Umbilical cord (tissue), 2 donors: ENCODE results near the gene SLC25A43. TPM values are rescaled to one million over a fixed set of nuclear protein-coding genes. Genes with fewer than 3 reads are reported as not detected.
A peak's percentile ranks its signal among the peaks of the same experiment; 100 is the strongest.

Experiments used
- DNase-seq: peaks from one replicate; pipeline ENCODE4 v3.0.0-alpha.2; 2015; ENCODE audit warnings: low spot score
- total RNA-seq: library from RNA; depleted of rRNA; stranded (reverse); fragments of >200 nt; gene quantifications from one replicate; pipeline ENCODE4 v1.2.3, GENCODE V29; 2014; ENCODE audit warnings: low replicate concordance; ENCODE audit not compliant: insufficient read depth

Gene SLC25A43
- total RNA-seq, 1 donor from 2014 or later: 12.5 TPM

- DNase-seq: no peak
Observed at GRCh38 chrX:119495734-119496726, 96.9 kb downstream of the SLC25A43 start.

- DNase-seq: no peak
Observed at GRCh38 chrX:119497185-119497584, 98.0 kb downstream of the SLC25A43 start.

GRCh38 chrX:119500061-119500800 lies 101.1 kb downstream of the SLC25A43 start:
- DNase-seq: no peak

GRCh38 chrX:119501511-119502148 lies 102.5 kb downstream of the SLC25A43 start:
- no peak for DNase-seq

- no peak for DNase-seq
Observed at GRCh38 chrX:119502727-119503483, 103.8 kb downstream of the SLC25A43 start.

- peak; percentile 28 for DNase-seq
Observed at GRCh38 chrX:119503484-119503861, 104.3 kb downstream of the SLC25A43 start.

Other genes starting within 250 kb of the SLC25A43 start
- 147 TPM for gene PGRMC1, start 163.1 kb upstream of the SLC25A43 start, total RNA-seq
- 71.0 TPM for gene SLC25A5, start 69.1 kb downstream of the SLC25A43 start, total RNA-seq
- 22.9 TPM for gene STEEP1, start 166.1 kb downstream of the SLC25A43 start, total RNA-seq
- 37.3 TPM for gene UBE2A, start 175.2 kb downstream of the SLC25A43 start, total RNA-seq
- 4.8 TPM for gene NKRF, start 207.1 kb downstream of the SLC25A43 start, total RNA-seq